RPMI7951 (cell line): ENCODE data around the gene CPT1C. TPM values are rescaled to one million over a fixed set of nuclear protein-coding genes. Genes with fewer than 3 reads are reported as not detected.
"Not testable (repeated sequence)": the region's sequence is repeated elsewhere in the genome, so short reads cannot be mapped to it uniquely, and the experiment has no call there.

Experiments
- DNase-seq: peaks from one replicate; pipeline ENCODE4 v3.0.0-alpha.2; 2012; ENCODE audit warnings: low read depth
- total RNA-seq: library from RNA; depleted of rRNA; stranded (reverse); fragments of >200 nt; shearing (Covaris generic); gene quantifications from 2 replicates; pipeline ENCODE4 v1.2.3, GENCODE V29; 2014

CPT1C gene
- total RNA-seq, 1 experiment from 2014 or later = 18.3 TPM

GRCh38 chr19:49704888-49705642, 14.1 kb downstream of the CPT1C start:
- DNase-seq = no peak

DNA sequence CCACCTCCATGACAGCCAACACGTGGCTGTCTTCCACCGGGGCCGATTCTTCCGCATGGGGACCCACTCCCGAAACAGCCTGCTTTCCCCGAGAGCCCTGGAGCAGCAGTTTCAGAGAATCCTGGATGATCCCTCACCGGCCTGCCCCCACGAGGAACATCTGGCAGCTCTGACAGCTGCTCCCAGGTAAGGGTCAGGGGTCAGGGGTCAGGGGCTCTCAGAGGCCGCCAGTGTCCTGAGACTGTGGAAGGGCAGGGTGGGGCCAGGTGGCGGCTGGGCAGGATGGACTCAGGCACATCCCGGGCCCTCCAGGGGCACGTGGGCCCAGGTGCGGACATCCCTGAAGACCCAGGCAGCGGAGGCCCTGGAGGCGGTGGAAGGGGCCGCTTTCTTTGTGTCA, 15.0 kb downstream of the CPT1C start:
- DNase-seq = no peak

DNA sequence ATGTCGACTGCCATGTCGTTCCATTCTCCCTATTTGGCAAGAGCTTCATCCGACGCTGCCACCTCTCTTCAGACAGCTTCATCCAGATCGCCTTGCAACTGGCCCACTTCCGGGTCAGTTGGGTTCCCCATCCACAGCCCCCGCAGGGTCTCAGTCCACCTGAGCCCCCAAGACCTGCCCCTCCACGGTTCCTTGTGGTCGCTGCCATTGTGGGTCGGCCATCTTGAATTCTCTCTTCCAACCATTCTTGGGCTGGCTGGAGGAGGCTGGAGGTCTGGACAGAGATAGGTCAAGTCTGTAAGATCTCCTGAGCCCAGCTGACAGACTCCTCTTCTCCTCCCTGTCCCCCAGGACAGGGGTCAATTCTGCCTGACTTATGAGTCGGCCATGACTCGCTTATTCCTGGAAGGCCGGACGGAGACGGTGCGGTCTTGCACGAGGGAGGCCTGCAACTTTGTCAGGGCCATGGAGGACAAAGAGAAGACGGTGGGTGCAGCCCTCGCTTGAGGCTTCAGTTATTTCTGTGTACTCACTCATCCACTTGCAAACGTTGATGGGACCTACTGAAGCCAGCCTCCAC, 19.5 kb downstream of the CPT1C start:
- peak; percentile 66 for DNase-seq

DNA sequence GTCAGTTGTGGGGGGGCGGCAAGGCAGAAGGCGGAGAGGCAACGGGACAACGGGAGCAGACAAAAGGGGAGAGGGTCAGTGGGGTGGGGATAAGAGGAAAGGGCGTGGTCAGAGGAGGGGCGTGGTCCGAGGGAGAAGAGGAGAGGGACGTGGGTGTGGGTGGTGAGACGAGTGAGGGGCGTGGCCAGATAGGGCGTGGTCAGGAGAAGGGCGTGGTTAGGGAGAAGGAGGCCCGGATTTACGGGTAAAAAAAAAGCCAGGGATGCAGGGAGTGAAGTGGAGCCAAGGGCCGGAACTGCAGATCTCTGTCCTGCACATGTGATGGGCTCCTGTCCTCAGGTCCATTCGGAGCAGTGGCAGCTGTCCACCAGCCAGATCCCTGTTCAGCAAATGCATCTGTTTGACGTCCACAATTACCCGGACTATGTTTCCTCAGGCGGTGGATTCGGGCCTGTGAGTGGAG, 21.5 kb downstream of the CPT1C start:
- peak; percentile 90 for DNase-seq

DNA sequence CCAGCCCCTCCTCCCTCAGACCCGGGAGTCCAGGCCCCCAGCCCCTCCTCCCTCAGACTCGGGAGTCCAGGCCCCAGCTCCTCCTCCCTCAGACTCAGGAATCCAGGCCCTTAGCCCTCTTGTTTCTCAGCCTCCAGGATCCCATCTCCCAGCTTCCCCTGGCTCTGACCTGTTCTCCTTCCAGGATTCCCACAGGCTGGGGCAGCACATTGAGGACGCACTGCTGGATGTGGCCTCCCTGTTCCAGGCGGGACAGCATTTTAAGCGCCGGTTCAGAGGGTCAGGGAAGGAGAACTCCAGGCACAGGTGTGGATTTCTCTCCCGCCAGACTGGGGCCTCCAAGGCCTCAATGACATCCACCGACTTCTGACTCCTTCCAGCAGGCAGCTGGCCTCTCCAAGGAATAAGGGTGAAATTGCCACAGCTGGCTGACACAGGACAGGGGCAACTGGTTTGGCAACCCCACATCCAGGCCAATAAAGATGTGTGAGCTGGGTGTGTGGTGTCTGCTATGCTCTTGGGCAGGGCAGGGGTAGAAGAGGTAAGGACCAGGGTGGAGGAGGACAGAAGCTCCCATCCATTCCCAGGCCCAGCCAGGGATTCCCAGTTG, 22.4 kb downstream of the CPT1C start:
- no peak for DNase-seq

DNA sequence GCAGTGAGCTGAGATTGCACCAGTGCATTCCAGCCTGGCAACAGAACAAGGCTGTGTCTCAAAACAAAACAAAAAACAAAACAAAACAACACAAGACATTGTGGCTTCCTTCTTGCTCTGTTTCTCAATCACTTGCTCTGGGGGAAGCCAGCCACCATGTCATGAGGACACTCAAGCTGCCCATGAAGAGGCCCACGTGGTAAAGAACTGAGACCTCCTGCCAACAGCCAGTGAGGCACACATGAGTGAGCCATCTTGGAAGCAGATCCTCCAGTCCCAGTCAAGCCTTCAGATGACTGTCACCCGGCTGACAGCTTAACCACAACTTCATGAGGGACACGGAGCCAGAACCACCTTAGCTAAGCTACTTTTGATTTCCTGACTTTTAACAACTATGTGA, 25.2 kb downstream of the CPT1C start:
- DNase-seq = peak; percentile 25

DNA sequence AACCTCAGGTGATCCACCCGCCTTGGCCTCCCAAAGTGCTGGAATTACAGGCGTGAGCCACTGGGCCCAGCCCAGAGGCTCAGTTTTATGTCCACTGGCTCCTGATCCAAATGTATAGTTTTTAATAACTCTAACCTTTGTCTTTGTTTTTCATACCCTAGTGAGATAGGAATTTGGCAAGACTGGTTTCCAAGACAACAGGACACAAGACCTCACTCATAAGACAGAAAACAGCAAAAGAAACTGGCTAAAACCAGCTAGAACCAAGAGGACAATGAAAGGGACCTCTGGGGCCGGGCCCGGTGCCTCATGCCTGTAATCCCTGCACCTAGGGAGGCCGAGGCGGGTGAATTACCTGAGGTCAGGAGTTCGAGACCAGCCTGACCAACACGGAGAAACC, 27.6 kb downstream of the CPT1C start:
- no peak for DNase-seq

DNA sequence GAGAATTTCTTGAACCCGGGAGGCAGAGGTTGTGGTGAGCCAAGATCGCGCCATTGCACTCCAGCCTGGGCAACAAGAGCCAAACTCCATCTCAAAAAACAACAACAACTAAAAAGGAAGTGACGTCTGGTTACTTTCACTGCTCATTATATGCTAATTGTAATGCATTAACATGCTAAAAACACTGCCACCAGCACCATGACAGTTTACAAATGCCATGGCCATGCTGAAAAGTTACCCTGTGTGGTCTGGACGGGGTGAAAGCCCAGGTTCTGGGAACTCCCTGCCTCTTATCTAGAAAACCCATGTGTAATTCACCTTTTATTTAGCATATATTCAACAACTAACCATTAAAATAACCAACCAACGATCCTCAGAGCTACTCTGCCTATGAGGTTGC, 28.1 kb downstream of the CPT1C start:
- no peak for DNase-seq

DNA sequence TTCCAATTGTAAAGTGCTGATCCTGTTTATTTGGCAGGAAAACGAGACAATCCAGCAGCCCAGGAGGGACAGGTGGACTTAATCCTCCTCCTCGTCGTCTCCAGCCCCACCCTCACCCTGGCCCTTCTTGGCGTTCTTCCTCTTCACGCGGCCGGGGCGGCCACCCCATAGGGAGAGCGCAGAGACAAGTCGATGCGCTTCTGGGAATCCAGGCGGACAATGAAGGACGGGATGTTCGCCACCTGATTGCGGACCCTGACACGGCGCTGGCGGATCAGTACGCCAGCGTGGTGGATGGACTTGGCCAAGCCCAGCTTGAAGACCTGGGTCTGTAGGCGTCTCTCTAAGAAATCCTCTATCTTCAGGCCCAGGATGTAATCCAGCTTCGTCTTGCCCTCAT, 28.5 kb downstream of the CPT1C start:
- not testable (repeated sequence) for DNase-seq

GRCh38 chr19:49727217-49728030, 36.5 kb downstream of the CPT1C start:
- DNase-seq = no peak

DNA sequence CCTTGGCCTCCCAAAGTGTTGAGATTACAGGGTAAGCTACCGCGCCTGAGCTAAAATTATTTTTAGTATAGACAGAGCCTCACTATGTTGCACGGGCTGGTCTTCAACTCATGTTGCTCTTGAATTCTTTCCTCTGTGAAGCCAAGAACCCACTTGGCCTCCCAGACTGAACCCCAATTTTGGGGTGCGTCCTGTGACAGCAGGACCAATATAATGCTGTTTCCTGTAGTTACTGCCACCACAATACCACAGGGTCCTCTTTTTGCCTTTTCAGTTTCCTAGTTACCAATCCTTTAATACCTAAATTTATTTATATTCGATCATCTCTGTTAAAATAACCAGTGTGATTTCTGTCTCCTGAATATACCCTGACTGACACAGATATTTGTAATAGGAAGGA, 39.2 kb downstream of the CPT1C start:
- DNase-seq = no peak

- no peak for DNase-seq
Observed at GRCh38 chr19:49738268-49738667, 47.4 kb downstream of the CPT1C start.

GRCh38 chr19:49739098-49739497, 48.2 kb downstream of the CPT1C start:
- no peak for DNase-seq

- no peak for DNase-seq
Observed at GRCh38 chr19:49739933-49740332, 49.0 kb downstream of the CPT1C start.

GRCh38 chr19:49741210-49741844, 50.4 kb downstream of the CPT1C start:
- DNase-seq = peak; percentile 56

GRCh38 chr19:49744946-49745381, 54.0 kb downstream of the CPT1C start:
- no peak for DNase-seq

- DNase-seq = peak; percentile 61
Observed at GRCh38 chr19:49746206-49746958, 55.5 kb downstream of the CPT1C start.

- DNase-seq = peak; percentile 41
Observed at GRCh38 chr19:49749055-49749716, 58.3 kb downstream of the CPT1C start.

DNA sequence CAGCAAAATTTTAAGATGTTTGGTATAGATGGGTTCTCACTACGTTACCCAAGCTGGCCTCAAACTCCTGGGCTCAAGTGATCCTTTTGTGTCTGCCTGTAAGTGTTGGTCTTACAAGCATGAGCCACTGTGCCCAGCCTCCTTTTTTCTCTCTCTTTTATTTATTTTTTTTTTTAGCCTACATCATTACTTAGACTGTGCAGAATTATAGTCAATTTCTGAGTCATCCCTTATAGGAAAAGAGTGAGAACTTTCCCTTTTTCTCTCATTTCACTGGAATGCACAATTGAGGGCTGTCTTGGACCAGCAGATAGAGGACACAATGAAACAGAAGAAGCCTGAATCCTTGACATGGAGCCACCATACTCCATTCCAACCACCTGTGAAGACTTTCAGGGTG, 58.9 kb downstream of the CPT1C start:
- no peak for DNase-seq

- DNase-seq = no peak
Observed at GRCh38 chr19:49752701-49753100, 61.8 kb downstream of the CPT1C start.
